Neural cell (in vitro differentiated cells): ENCODE data around the gene SLC6A5.

Source experiments
- CTCF ChIP-seq: fragments of 450-650 bp; IDR thresholded peaks from 2 replicates; pipeline ENCODE4 v1.5.1; 2014; ENCODE audit warnings: antibody characterized with exemption, mild to moderate bottlenecking, moderate library complexity; ENCODE audit not compliant: poor library complexity, severe bottlenecking
- EZH2 ChIP-seq: fragments of 200-600, 300-800 bp; shearing (Covaris generic), sonication (generic); IDR thresholded peaks from 2 replicates; pipeline ENCODE4 v1.6.1; 2014; ENCODE audit warnings: antibody characterized with exemption, low read length, borderline replicate concordance, mild to moderate bottlenecking; ENCODE audit not compliant: insufficient read depth, poor library complexity, severe bottlenecking
- MXI1 ChIP-seq: fragments of 450-650 bp; conservative IDR thresholded peaks from 2 replicates; pipeline ENCODE4 v1.6.1; 2014; ENCODE audit warnings: antibody characterized with exemption, mild to moderate bottlenecking; ENCODE audit not compliant: poor library complexity, severe bottlenecking
- POLR2AphosphoS5 ChIP-seq: IDR thresholded peaks from 2 replicates; pipeline ENCODE4 v1.6.1; 2012
- REST ChIP-seq: IDR thresholded peaks from 2 replicates; pipeline ENCODE4 v1.6.1; 2012; ENCODE audit warnings: borderline replicate concordance
- TAF1 ChIP-seq: IDR thresholded peaks from 2 replicates; pipeline ENCODE4 v1.6.1; 2012; ENCODE audit warnings: low read depth

DNA sequence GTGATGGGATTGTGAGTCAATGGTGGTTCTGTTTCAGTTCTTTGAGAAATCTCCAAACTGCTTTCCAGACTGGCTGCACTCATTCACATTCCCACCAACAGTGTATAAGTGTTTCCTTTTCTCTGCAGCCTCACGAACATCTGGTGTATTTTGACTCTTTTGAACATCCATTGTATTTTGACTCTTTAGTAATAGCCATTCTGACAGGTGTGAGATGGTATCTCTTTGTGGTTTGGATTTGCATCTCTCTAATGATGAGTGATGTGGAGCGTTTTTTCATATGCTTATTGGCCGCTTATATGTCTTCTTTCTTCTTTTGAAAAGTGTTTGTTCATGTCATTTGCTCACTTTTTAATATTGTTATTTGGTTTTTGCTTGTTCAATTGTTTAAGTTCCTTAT, 89.4 kb downstream of the SLC6A5 start:
- TF ChIP-seq EZH2 = no peak
- TF ChIP-seq CTCF = no peak
- no peak for TF ChIP-seq POLR2AphosphoS5
- no peak for TF ChIP-seq REST
- TF ChIP-seq TAF1 = no peak
- no peak for TF ChIP-seq MXI1
